DMS153 (cell line): ENCODE measurements around the gene LRIG1.

Experiments used
- DNase-seq: peaks from one replicate; lab custom pipeline; 2025; lab: John Stamatoyannopoulos, UW

LRIG1 gene

GRCh38 chr3:66502981-66503380, 2.2 kb upstream of the LRIG1 start:
- DNase-seq, result no peak

- no peak for DNase-seq
Observed at GRCh38 chr3:66502245-66502874, 1.5 kb upstream of the LRIG1 start.

DNA sequence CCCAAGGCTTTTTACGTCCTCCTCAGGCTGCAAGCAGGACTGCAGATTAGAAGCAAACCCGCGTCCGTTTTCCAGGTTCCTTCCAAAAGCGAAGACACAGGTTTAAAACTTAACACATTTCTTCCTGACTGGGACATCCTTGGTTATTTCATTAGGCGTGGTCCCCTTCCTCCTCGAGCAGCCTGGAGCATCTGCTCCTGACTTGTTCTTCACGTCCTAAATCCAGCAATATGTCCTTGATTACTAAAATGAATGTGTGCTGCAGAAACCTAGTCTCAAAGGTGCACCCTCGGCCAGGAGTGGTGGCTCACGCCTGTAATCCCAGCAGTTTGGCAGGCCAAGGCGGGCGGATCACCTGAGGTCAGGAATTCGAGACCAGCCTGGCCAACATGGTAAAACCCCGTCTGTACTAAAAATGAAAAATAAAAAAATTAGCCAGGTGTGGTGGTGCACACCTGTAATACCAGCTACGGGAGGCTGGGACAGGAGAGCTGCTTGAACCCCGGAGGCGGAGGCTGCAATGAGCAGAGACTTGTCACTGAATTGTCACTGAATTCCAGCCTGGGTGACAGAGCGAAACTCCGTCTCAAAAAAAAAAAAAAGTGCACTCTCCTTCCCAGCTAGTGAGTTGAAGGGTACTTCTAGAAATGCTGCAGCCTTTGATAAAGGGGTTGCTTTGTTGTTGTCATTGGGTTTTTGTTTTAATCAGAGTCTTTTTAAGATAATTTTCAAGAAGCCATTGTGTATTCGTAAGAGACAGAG, 842 bp upstream of the LRIG1 start:
- DNase-seq, result no peak

DNA sequence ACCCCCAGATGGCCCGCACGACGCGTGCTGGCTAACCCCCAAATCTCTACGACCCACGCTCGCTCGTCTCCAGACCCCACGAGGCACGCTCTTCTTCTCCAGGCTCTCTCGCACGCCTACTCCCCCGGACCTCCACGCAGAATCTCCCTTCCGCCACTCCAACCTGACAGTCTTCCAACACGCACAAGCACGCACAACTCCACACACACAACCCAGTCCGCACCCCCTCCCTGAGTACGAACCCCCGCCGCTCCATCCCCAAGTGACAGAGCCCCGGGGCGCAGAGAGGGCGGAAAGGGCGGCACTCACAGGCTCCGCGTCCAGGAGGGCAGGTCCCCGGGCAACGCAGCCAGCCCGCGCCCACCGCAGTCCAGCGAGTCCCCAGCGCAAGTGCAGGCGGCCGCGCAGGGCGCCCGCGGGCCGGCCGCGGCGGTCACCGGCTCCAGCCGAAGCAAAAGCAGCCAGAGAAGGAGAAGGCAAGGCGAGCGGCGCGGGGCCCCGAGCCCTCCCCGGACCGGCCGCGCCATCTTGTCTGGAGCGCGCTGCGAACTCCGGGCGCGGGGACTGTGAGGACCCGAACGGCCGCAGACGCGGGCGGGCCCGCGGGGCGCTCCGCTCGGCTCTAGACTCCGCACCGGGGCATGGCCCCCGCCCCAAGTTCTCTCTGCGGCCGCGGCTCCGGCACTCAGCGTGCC, 794 bp downstream of the LRIG1 start:
- no peak for DNase-seq

DNA sequence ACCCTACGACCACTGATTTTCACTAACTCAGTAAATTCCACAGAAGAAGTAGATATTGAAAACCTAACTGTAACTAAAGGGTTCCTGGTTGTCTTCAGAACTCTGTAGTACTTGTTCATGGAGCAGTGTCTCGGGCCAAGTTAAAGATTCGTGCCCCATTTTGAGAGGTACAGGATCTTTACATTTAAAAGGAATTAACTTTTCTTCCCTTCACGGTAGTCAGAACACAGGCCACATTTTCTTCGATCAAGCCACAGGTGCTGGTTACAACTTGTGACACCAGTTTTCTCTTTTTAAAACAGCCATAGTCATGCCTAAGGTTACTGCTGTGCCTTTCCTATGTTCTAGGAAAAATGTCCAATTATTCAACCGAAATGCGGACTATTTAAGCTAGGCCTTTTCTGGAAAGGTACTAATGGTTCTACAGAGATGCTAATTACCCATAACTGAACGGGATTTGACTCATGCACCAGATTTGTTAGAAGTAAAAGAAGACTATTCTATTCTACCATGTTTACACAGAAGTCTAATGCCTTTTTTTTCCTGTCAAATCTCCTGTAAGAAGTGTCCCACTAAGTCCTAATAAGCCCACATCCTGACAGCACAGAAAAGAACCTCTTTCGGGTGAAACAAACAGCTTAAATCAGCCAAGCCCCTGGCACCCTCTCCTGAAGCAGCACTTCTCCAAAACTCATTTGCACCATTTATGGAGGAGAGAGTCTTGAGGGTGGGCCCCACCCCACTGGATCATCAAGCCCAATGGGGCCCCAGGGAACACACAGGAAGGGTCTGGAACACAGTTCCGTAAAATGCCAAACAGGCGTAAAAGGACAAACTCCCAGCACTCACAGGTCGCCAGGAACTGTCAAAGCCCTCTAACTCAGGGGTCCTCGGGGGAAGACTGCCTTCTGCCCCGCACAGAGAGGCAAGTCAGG, 1.9 kb downstream of the LRIG1 start:
- DNase-seq, result no peak

DNA sequence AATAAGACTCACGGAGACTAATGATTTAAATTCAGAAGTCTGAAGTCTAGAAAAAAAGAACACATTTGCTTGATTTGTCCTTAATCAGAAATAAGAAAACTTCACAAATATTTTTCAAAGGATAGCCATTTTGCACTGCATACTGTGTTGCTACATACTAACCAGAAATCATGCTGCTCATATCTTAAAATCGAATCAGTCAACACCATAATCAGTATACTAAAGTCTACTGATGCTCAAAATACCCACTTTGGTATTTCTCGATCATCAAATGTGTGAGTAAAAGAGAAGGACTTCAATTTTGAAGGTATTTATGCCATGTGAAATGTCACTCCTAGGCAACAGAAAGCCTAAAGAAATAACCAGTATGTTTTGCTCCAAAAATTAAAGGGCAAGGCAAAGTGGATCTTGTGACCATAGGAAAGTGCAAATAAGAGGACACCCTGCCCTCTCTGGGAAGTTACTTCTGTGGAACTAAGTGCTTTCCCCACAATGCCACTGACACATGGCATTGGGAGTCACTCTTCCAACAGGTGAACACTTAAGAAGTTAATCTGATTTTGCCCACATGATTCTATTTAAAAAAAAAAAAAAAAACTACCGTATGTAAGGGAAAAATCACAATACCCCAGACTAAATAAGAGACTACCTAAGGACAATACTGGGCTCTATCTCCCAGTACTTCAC, 2.7 kb downstream of the LRIG1 start:
- DNase-seq, result no peak

GRCh38 chr3:66497288-66497984, 3.4 kb downstream of the LRIG1 start:
- no peak for DNase-seq

DNA sequence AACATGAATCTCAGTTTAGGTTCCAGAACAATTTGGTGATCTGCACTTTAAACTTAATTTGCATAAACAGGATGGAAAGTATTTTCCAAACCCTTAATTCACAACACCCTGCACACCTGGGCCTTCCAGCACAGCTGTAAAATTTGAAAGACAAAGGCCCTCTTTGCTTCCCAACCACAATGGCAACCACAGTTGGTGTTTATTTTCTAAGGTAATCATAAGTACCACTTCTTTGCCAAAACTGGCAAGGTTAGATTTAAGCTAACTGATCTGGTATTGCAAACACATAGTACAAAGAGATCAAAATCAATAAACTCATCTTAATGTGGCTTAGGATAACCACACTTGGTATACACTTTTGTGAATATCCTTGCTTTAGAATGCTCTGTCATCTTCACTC, 4.1 kb downstream of the LRIG1 start:
- DNase-seq, result no peak

GRCh38 chr3:66496301-66496700, 4.5 kb downstream of the LRIG1 start:
- DNase-seq, result no peak

DNA sequence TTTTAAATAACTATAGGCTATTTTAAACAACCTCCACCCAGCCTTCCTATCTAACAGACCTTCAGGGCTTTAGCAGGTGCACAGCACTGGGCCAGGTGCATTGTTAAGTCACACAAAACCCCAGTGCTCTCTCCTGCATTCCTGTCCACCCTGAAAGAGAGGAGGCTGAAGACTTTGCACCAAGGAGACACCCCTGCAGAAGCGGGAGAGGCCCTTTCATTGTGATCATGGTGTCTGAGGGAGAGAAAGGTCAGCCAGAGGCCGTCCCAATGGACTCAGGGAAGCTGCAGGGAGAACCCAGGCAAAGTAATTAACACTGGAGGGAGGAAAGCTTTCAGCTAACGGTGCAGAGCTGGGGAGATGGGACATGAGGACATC, 5.2 kb downstream of the LRIG1 start:
- DNase-seq, result no peak

- no peak for DNase-seq
Observed at GRCh38 chr3:66494959-66495667, 5.7 kb downstream of the LRIG1 start.

DNA sequence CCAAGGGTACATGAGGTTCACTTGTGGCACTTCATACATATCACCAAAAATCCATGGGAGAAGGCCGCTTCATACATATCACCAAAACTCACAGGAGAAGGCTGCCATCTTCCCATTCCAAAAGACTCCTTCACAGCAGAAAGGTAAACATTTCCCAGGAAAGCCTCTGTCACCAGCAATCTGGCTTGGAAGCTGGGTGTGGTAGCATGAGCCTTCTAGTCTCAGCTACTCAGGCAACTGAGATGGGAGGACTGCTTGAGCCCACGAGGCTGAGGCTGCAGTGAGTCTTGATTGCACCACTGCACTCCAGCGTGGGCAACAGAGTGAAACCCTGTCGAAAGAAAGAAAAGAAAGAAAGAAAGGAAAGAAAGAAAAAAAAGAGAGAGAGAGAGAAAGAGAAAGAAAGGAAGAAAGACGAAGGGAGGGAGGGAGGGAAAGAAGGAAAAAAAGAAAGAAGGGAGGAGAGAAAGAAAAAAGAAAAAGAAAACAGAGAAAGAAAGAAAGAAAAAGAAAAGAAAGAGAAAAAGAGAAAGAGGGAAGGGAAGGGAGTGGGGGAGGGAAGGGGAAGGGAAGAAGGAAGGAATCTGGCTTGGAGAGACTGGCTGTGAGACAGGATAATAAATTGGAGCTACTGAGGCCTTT, 7.2 kb downstream of the LRIG1 start:
- no peak for DNase-seq

GRCh38 chr3:66492672-66493071, 8.2 kb downstream of the LRIG1 start:
- DNase-seq, result peak; percentile 76

- no peak for DNase-seq
Observed at GRCh38 chr3:66492071-66492470, 8.8 kb downstream of the LRIG1 start.

DNA sequence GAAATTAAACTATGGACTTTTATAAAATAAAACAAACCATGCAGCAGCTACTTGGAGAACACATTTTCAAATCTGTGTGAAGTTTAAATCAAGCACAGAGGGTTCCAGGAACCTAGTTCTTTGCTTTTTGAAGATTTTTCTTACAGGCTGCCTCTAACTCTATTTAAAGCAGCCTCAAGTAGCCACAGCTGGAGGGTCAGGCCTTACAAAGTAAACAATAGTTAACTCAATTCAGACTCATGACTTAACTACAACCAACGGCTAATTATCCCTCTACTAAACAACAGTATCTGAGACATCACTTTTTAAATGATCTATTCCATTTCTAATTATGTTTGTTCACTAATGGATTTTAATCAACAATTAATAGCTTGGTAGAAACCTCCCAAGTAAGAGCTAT, 9.8 kb downstream of the LRIG1 start:
- DNase-seq, result no peak

- DNase-seq, result no peak
Observed at GRCh38 chr3:66490214-66490613, 10.6 kb downstream of the LRIG1 start.

- no peak for DNase-seq
Observed at GRCh38 chr3:66489581-66489980, 11.2 kb downstream of the LRIG1 start.

DNA sequence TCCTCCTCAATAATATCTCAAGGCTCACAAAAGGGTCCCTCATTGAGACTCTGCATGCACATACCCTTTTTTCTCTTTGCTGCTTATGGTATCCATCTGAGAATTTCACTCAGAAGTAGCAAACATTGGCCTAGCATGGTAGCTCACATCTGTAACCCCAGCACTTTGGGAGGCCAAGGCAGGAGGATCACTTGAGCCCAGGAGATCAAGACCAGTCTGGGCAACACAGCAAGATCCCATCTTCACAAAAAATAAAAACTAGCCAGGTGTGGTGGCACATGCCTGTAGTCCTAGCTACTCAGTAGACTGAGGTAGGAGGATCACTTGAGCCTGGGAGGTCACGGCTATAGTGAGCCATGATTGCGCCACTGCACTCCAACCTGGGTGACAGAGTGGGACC, 11.7 kb downstream of the LRIG1 start:
- DNase-seq, result no peak

DNA sequence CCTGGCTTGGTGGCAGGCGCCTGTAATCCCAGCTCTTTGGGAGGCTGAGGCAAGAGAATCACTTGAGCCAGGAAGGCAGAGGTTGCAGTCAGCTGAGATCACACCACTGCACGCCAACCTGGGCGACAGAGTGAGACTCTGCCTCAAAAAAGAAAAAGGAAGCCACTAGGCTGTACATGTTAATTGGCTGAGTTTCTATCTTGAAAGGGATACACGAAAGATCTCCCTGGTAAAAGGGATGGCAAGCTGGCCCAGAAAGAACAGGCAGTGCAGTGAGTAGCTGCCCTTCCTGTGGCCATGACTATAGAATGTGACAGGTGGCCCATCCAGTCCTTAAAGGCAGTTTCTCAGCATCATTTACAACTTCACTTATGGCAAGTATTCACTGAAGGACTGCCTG, 12.3 kb downstream of the LRIG1 start:
- no peak for DNase-seq

- no peak for DNase-seq
Observed at GRCh38 chr3:66487465-66487864, 13.4 kb downstream of the LRIG1 start.
